GM21529 (cell line): ENCODE measurements around the gene CRMP1.

Experiments used
- ATAC-seq: cut with Tn5 transposase; IDR thresholded peaks from one replicate; pipeline ENCODE4 v1.9.1; 2021; ENCODE audit not compliant: unreplicated experiment

CRMP1 gene

DNA sequence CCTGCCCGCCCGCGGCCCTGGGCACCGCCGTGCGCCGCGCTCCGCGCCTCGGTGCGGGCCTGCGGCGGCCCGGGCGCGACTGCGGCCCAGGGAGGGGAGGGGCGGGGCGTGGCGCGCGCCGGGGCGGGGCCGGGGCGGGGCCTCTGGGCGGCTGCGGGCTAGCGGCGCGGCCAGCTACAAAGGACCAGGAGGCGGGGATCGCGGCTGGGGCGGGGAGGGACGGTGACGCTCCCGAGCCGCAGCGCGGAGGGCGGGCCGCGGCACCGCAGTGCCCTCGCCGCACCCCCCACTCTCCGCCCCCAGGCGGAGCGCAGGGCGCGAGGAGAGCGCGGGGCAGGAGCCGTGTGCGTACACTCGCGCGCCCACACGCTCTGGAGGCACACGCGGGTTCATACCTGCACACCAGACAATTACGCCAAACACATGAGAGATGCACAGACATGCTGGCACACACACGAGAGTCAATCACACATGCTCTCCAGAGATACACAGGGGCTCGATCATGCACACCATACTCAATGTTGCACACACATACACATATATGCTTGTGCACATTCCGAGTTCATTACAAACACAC lies at the start of gene CRMP1:
Gene CRMP1, minus strand, starts transcription at position 83 of the 577 bp plus-strand sequence. CDS start 117 bp downstream, outside the sequence.
- ATAC-seq, result no peak

DNA sequence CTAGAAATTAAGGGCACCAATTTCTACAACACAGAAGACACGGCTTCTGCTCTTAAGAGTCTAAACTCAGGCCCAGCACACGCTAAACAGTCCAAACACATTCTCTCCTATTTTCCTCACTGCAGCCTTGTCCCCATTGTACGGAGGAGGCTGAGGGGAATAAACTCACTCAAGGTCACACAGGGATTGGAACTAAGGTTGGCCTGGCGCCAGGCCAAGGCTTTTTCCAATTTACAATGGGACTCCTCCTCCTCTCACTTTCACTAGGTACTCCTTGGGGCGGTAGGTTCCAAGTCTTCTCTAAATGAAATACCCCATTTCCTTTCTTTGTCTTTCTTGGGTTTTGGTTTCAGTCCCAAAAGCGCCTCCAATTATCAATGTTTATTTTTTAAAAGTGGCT lies 48.7 kb upstream of the CRMP1 start:
- no peak for ATAC-seq

DNA sequence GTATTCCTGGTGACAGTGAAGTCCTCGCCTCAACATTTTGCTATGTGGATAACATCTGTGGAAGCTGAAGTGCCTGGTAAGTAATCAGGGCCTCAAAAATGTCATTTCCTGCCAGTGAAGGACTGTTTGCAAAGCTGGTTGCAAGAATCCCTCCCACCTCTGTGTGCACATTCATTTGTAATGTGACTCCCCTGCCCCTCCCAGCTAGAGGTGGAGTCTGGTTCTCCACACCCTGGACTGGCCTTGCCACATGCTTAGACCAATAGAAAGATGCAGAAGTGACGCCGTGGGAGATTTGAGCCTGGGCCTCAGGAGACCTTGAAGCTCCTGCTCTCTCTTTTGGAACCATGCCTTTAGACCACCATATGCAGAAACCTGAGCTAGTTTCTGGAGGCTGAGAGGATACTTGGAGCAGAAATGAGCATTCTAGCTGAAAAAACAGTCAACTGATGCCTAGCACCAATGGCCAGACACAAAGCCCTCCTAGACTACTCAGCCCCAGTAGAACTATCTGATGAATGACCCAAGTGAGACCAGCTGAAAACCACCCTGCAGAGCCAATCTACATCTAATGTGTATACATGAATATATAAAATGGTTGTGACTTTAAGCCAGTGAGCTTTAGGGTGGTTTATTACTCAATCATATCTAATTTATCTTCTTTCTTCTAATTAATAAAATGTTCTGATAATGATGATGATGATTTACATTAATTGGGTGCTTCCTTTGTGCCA lies 47.8 kb upstream of the CRMP1 start:
- ATAC-seq, result no peak

DNA sequence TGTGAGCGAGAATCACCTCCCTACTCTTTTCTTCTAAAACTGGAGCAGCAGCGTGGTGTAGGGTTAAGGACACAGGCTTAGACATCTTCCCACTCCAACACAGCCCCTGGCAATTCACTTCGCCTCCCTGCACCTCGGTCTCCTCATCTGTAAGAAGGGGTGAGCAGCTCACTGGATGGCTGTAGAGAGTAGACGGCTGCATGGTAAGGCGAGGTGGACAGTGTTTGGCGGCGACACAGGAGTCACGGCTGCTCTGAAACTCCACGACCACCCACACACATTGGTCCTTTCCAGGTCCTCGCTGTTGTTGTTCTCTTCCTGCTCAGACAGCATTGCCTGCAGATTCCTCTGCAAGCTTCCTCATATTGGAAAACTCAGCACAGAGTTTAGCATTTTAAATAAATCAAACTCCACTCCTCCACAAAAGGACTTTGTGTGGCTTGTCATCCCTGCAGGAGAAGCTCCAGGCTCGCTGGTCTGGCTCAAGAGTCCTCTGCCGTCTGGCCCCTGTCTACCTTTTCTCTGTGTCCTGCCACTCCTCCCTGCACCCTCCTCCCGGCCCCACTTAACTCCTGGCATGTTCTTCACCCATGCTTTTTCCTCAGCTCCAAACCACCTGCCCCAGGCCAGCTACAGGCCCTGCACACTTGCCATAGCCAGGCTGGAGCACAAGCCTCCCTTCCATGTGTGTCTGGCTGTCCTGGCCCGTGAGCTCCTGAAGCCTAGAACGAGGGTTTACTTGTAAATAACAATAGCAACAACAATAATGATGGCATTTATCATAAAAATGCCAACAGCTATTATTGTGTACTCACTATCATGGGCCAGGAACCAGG lies 41.3 kb upstream of the CRMP1 start:
- ATAC-seq, result no peak

DNA sequence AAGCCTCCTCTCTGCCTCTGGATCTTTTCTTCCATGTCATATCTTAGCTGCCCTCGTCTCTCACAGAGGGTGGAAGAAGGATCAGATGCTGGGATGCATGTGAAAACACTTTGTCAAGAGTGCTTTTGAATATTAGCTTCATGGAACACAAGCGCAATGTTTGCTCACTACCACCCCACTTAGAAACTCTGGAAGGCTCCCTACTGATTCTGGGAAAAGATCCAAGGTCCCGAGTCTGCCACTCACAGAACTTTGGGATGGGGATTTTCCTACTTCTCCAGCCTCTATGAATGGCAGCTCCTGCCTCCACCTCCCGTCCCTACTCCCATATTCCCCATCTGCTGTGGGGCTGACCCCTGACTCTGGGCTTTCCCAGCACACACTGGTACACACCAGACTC lies 40.2 kb upstream of the CRMP1 start:
- no peak for ATAC-seq

DNA sequence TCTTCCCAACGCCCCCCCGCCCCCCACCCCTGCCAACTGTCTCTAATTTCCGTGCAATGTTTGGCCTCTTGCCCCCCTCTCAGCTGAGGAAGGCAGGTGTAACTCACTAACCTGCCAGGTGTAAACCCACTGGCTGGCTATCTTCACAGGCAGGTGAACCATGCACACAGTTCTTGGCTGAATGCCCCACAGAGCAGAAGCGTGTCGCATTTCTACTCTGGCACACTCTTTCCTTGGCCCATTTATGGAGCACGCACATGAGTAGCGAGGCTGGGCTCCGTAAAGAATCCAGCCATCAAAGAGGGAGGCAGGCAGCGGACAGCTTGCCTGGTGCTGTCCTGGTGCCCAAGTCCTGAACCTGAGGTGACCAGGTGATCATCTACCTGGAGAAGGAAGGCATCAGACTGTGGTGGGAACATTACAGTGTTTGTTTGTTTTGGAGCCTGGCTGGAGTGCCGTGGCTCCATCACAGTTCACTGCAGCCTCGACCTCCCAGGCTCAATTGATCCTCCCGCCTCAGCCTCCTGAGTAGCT lies 39.2 kb upstream of the CRMP1 start:
- no peak for ATAC-seq

DNA sequence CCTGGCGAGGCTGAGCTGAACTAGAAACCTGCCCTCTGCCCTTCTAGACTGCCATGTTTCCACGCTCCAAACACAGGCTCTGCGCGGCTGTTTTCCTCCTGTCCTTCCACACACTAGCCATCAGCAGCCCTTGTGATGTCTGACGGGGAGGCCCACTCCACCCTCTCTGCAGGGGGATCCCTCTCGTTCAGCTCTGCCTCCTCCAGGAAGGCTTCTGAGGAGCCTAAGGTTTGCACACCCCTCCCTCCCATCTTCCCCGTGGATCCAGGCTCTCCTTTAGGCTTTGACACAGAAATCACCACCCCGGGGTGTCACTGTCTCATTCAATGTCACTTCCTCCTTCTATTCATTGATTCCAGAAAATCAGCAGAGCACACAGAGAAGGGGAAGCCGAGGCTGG lies 38.6 kb upstream of the CRMP1 start:
- ATAC-seq, result no peak

DNA sequence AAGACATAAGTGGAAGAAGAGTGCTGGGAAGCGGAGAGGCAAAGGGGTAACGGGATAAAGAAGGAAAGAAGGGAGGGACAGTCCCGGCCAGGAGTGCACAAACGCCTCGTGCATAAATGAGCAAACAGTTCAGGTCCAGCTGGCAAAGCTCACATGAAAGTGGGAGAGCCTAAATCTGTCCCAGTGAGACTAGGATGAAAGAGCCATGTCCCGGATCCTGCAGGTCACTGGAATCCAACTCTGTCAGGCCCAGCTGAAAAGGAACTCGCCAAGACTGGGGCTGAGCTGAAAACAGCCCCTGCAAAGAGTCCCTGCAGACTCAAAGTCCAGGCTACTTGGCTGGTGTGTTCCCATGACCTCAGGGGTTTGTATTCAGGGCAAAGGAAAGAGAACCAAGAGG lies 38.0 kb upstream of the CRMP1 start:
- ATAC-seq, result no peak

DNA sequence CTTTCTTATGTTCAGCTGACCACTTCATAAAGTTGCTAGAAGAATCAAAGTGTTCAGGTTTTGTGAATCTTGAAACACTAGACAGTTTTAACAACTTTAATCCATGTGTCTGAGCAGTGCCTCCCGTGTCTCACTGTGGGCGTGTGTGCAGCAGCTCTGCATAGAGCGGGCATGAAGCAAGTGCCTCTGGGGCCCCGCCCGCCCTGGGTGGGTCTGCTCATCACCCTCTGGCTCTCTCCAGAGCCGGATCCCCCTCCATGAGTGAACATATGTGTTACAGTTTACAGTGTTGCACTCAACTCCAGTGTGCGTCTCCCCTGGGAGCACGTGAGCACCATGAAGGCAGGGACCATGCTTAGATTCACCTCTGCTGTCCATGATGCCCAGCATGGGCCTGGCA lies 37.6 kb upstream of the CRMP1 start:
- no peak for ATAC-seq

DNA sequence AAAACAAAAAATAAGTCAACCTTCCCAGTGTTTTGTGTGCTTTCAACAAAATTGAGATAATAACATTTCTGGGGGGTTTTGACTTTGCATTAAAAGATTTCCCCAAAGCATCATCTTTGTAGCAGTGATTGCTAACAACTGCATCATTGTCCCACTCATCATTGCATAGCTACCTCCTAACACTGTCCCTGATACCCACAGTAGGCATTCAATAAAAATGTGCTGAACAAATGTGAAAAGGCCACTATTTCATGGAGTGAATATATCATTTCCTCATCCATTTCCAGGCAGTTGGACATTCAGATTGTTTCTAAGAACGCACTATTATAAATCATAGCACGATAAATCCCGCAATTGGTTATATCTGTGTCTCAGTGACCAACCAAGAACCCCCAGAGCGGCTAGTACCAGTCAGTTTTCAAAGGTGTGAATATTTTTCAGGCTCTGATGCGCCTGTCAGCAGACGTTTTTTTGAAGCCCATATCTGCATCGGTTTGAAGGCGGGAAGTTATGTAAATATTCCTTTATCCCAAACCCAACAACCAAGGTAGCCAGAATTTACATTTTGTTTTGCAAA lies 36.0 kb upstream of the CRMP1 start:
- ATAC-seq, result no peak

DNA sequence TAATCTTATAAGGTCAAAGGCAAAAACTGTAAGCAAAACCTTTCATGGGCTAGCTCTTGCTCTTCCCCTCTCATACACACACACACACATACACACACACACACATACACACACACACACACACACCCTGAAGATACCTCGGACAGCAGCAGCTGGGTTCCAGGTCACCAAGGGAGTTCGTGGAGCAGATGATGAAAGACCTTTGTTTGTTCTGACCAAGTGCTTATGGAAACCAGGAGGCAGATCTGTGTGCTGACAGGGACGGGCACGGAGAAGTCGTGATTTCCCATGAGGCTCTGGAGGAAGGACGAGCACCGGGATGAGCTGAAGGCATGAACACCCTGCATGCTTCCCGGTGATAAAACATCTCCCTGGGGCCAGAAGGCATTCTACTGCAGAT lies 35.4 kb upstream of the CRMP1 start:
- no peak for ATAC-seq

DNA sequence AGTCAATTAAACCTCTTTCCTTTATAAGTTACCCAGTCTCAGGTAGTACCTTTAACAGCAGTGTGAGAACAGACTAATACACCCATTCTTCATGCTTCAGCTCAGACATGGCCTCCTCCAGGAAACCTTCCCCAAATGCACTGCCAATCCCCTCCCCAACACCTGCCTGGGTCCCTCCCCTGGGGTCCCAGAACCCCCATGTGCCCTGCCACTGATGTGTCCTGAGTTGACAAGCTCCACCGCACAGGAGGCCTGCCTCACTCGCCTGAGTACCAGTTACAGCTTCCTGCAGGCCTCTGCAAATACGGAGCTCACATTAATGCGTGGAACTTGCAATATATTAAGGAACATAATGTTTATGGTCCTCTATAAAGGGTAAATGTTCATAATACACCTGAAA lies 34.9 kb upstream of the CRMP1 start:
- ATAC-seq, result no peak

DNA sequence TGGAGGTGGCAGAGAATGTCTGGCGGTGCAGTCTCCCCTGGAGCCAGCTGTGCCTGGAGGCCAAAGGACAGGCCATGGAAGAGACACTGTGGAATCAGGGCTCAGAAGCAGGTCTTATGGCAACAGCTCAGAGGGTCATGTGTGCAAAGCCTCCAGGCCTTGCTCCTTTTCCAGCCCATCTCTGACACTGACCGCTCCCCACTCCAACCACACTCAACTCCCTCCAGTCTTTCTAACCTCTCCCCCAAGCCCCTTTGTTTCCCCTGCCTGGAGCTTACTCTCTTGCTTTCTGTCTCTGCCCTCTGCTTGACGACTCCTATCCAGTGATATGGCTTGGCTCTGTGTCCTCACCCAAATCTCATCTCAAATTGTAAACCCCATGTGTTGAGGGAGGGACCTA lies 34.2 kb upstream of the CRMP1 start:
- no peak for ATAC-seq

DNA sequence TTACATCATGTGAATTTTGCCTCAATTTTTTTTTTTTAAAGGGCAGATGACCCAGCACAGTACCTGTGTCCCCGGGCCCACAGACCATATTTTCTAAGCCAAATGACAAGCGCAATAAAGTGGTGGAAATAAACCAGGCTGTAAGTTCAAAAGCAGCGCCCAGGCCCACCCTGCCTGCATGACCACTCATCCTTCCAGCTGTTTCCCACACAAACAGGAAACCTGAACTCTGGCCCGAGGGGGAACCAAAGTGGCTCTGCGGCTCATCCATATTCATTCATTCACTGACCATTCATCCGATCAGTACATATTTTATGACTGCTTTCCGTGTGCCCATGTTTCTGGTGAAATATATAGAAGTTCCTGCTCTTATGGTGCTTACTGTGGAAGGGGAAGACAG lies 33.7 kb upstream of the CRMP1 start:
- no peak for ATAC-seq

DNA sequence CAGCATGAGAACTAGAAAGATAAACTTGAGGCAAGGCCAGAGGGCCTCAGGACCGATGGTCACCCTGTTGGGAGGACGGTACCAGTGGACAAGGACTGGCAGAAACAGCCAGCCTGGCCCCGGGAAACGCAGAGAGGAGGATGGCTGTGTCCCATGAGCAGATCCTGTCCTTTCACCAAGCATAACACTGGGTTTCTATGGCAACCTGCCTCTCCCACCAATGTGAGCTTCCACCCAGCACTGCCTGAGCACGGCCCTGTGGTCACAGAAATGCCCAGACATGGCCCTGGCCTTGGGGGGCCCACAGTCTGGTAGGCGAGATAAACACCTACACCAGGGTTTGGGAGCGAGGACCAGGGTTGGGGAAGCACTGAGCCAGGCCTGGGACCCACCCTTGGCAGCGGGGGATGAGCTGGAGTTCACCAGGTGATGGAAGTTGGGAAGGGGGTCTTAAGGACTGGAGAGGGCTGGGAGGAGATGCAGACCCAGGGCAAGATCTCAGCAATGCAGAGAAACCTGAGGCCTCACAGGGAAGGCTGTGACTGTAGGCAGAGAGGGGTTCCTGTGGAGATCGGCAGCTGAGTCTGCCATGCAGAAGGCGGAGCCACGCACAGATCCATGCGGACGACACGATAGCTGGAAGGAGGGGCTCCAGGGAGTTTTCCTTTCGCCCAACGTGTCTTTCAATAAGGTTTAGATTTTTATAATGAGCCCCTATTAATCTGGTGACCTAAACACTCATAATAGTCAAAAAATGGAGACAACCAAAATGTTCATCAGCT lies 32.7 kb upstream of the CRMP1 start:
- no peak for ATAC-seq

DNA sequence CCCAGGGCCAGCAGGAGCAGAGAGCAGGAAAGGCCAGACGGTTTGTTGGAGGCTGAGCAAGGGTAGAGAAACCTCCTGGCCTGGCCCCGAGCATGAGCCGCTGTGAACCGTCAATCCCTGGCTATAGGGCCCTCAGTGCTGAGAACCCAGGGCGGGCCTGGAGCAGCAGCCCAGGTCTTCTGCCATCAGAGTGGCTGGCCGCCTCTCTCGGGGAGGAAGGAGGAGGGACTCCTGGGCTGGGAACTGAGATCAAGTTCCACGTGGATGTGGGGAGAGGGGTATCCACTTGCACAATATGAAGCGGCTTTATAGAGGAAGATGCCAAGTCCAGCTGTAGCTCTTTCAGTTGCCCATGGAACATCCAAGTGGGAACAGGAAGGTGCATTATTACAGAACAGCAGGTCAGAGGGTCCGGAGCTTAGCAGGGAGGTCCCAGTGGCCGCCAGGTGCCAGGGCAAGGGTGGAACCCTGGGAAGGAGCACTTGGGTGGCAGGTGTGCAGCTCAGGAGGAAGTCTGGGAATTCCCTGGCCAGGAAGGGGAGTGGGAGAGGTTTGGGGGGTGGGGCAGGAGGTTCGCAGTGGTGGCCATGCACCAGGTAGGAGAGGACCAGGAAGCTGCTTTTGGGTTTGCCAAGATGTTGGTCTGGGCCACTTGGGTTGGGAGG lies 31.7 kb upstream of the CRMP1 start:
- ATAC-seq, result no peak

DNA sequence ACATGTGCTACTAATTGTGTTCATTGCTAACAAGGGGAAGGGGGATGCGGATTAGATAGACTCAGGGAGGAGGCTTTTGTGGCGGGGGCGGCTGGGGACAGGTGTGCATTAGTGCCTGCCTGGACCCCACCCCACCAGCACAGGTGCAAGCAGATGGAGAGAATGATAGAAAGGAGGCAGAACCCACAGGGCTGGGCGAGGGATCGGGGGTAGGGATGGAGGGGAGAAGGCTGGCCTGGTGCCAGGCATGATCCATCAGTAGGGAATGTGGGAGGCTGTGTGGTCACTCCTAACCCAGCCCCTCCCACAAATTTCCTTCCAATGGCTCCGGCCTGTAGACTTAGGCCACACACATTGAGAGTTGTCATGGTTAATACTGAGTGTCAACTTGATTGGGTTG lies 30.5 kb upstream of the CRMP1 start:
- ATAC-seq, result no peak

DNA sequence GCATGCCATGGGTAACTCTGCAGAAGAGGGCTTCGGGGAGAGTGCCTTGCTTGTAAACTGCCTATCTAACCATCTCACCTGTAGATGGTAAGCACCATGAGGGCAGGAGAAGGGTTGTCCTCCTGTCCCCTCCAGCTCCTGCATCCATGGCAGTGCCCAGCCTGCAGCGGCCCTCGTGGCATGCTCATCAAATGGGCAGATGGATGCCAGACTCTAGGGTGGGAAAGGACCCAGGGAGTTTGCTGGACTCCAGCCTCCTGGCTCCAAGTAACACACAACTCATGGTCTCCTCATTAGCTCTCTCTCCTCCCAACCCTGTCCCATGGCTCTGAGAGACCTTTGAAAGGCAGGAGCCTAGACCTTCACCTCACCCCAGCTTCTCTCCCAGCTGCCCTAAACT lies 29.7 kb upstream of the CRMP1 start:
- no peak for ATAC-seq

DNA sequence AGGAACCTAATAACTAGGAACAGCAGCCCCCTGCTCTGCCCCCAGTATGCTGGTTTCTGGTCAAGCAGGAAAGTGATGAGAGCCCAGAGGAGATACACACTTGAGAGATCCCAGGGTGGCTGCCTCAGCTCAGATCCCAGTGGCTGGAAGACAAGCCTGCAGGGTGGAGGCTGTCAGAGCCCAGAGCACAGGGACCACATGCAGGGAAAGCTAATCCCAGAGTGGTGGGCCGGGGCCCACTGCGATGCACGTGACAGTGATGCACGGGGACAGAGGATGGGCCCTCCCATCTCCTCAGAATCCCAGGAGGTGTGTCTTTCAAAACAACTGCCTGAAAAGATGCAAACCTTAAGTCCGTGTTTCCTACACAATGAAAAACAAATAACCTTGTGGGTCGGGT lies 29.1 kb upstream of the CRMP1 start:
- no peak for ATAC-seq
